ENCODE data around the gene CABLES2. TPM values are rescaled to one million over a fixed set of nuclear protein-coding genes. Genes with fewer than 3 reads are reported as not detected.

Gene CABLES2
- total RNA-seq, 1 experiment from 2014 or later, result 10.4 TPM

GRCh38 chr20:62372042-62372993 lies 34.8 kb downstream of the CABLES2 start:
- DNase-seq (ENCODE audit: low spot score), result no peak

GRCh38 chr20:62371588-62372041 lies 35.5 kb downstream of the CABLES2 start:
- no peak for DNase-seq (ENCODE audit: low spot score)

GRCh38 chr20:62370807-62371587 lies 36.1 kb downstream of the CABLES2 start:
- no peak for DNase-seq (ENCODE audit: low spot score)

GRCh38 chr20:62370115-62370806 lies 36.8 kb downstream of the CABLES2 start:
- peak; percentile 97 for DNase-seq (ENCODE audit: low spot score)

GRCh38 chr20:62369815-62370114 lies 37.3 kb downstream of the CABLES2 start:
- DNase-seq (ENCODE audit: low spot score), result no peak

GRCh38 chr20:62368976-62369814 lies 37.9 kb downstream of the CABLES2 start:
- peak; percentile 89 for DNase-seq (ENCODE audit: low spot score)

- peak; percentile 57 for DNase-seq (ENCODE audit: low spot score)
Observed at GRCh38 chr20:62368392-62368975, 38.6 kb downstream of the CABLES2 start.

GRCh38 chr20:62367633-62368391 lies 39.3 kb downstream of the CABLES2 start:
- no peak for DNase-seq (ENCODE audit: low spot score)

- DNase-seq (ENCODE audit: low spot score), result no peak
Observed at GRCh38 chr20:62367136-62367632, 39.9 kb downstream of the CABLES2 start, which contains the start of gene LAMA5. Gene LAMA5 (minus strand): TSS chr20:62367312. CDS start chr20:62367245, 67 bp downstream.

- no peak for DNase-seq (ENCODE audit: low spot score)
Observed at GRCh38 chr20:62366370-62367135, 40.5 kb downstream of the CABLES2 start.

- DNase-seq (ENCODE audit: low spot score), result peak; percentile 78
Observed at GRCh38 chr20:62365814-62366369, 41.2 kb downstream of the CABLES2 start.

- peak; percentile 67 for DNase-seq (ENCODE audit: low spot score)
Observed at GRCh38 chr20:62364911-62365736, 42.0 kb downstream of the CABLES2 start.

GRCh38 chr20:62363920-62364851 lies 42.9 kb downstream of the CABLES2 start:
- peak; percentile 84 for DNase-seq (ENCODE audit: low spot score)

GRCh38 chr20:62362991-62363919 lies 43.8 kb downstream of the CABLES2 start:
- DNase-seq (ENCODE audit: low spot score), result peak; percentile 71

- DNase-seq (ENCODE audit: low spot score), result no peak
Observed at GRCh38 chr20:62362590-62362940, 44.5 kb downstream of the CABLES2 start.

Data from A172 (cell line).